BLaER1 (cell line): ENCODE results near the gene FSIP1.

ENCODE experiments used
- H3K27ac ChIP-seq: shearing (Covaris generic); formaldehyde crosslinking; 2 replicates; pipeline ENCODE4 v1.8.1; 2022
- H3K27me3 ChIP-seq: shearing (Covaris generic); formaldehyde crosslinking; 2 replicates; pipeline ENCODE4 v1.8.1; 2022
- H3K36me3 ChIP-seq: shearing (Covaris generic); formaldehyde crosslinking; 2 replicates; pipeline ENCODE4 v1.8.1; 2022
- H3K4me1 ChIP-seq: shearing (Covaris generic); formaldehyde crosslinking; 2 replicates; pipeline ENCODE4 v1.8.1; 2022
- H3K4me2 ChIP-seq: shearing (Covaris generic); formaldehyde crosslinking; 2 replicates; pipeline ENCODE4 v1.8.1; 2022
- H3K4me3 ChIP-seq: shearing (Covaris generic); formaldehyde crosslinking; 2 replicates; pipeline ENCODE4 v1.8.1; 2022
- H3K9ac ChIP-seq: shearing (Covaris generic); formaldehyde crosslinking; 2 replicates; pipeline ENCODE4 v1.8.1; 2022
- H3K9me3 ChIP-seq: shearing (Covaris generic); formaldehyde crosslinking; 2 replicates; pipeline ENCODE4 v1.8.1; 2022
- H4K20me1 ChIP-seq: shearing (Covaris generic); formaldehyde crosslinking; 2 replicates; pipeline ENCODE4 v1.8.1; 2022
- Cebpa-rat ChIP-seq: shearing (Covaris generic); IDR thresholded peaks from 2 replicates; pipeline ENCODE4 v1.8.1; 2022

The FSIP1 gene

DNA sequence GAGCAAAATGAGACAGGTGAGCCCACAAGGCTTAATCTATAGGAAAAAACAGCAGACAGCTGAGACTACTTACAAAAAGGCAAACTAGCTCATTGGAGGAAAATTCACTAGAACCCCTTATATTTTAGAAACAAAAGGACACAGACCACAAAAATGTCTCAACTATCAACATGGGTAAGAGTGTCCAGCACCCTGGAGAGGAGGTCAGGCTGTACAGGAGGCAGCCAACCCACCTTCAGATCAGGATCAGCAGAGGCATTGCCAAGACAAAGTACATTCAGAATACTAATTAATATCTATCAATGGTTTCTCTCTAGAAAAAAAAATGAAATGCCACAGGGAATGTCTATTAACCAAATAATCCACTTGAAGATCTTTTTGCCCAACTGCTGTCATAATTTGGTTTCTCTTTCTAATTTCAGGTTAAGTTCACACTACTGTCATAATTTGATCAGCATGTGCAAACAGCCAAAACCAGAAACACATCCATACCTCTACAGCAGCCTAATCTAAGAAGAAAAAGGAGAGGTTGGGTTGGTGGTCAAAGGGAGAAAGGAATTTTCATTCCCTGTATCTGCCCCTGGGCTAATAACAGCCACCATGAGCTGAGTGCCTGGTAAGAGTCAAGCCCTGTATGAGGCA is 227.8 kb downstream of the FSIP1 start:
- no peak for TF ChIP-seq Cebpa-rat
- H3K4me3 ChIP-seq: no peak overlapping the region

DNA sequence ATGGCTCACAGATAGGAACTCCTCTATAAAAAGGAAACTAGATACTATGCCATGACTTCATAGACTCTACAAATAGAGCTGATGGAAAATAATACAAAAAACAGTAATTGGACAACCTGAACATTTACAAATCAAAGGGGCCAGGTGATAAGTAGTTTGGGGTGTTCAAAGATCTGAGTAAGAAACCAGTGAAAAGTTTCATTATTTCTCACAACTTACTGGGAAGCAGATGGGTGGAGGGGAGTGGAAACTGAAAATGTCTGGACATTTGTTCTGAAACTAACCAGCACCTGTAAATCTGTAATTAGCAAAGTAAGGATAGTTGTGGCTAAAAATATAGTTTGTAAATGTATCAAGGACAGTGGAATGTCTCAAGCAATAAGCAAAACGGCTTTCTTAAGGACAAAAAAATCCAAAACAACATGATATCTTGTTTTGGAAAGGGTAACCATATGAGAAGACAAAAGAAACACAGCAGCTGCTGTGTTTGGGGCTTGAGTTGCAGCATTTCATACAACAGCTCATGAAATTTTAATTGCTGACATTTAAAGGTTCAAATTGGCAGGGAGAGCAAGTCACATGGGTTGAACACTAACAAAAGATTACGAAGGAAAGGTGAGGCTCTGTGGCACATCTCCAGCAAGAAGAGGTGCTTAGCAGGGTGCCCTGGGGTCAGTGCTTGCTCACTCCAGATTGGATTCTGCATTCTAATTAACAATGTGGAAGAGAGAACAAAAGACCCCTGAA is 228.5 kb downstream of the FSIP1 start:
- Histone ChIP-seq H3K9ac (no peak overlapping the region), H3K27me3 (no peaks in the 10 kb centered on the region), H3K4me2 (no peak overlapping the region), H3K4me1 (no peaks in the 10 kb centered on the region), H3K9me3 (no peaks in the 10 kb centered on the region), H4K20me1 (no peaks in the 10 kb centered on the region), H3K4me3 (no peak overlapping the region), H3K27ac (no peak overlapping the region), H3K36me3 (no peaks in the 10 kb centered on the region)
- no peak for TF ChIP-seq Cebpa-rat

More for the DNA sequence above, 227.8 kb downstream of the FSIP1 start:
- Histone ChIP-seq H3K9ac (no peak overlapping the region), H3K36me3 (no peaks in the 10 kb centered on the region), H3K27me3 (no peaks in the 10 kb centered on the region), H3K4me1 (no peaks in the 10 kb centered on the region), H4K20me1 (no peaks in the 10 kb centered on the region), H3K27ac (no peak overlapping the region), H3K9me3 (no peaks in the 10 kb centered on the region), H3K4me2 (no peak overlapping the region)

DNA sequence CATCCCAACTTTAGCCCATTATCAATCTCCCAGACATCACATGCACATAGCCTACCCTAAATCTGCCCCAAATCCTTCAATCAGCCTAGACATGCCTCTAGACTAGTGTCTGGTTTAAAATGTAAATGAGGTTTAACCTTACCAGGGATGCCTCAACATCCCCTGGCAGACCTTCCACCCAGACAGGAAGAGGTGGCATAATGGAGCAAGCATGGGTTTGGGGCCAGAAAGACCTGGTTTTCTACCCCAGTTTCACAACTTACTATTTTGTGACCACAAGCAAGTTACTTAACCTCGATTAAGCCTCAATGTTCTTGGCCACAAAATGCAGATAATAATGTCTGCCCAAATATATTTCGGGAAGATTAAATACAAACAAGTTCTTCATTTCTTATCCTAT is 230.1 kb downstream of the FSIP1 start:
- H3K27ac ChIP-seq: no peak overlapping the region

DNA sequence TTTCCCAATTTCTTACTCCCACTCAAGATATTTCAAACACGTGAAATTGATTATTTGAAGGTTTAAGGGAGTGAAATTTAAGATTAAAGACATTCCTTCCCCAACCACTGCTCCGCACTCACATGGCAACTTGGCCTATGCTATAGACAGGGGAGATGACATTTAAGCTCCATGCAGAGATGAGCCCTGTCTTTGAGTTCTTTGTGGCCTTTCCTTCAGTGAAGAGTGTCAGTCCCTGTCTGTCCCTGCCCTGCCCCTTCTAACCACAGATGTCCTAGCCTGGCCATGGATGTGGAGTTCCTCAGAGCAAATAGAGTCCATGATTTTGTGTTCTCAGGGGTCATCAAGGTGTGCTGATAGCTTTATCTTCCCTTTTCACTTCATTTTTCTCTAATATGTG is 231.2 kb downstream of the FSIP1 start:
- H4K20me1 ChIP-seq: no peaks in the 10 kb centered on the region
- H3K36me3 ChIP-seq: no peaks in the 10 kb centered on the region
- no peak overlapping the region for H3K4me3 ChIP-seq
- no peak overlapping the region for H3K27ac ChIP-seq
- no peak overlapping the region for H3K4me2 ChIP-seq
- H3K9me3 ChIP-seq: no peaks in the 10 kb centered on the region
- no peak for TF ChIP-seq Cebpa-rat
- no peak overlapping the region for H3K9ac ChIP-seq
- no peaks in the 10 kb centered on the region for H3K4me1 ChIP-seq
- no peaks in the 10 kb centered on the region for H3K27me3 ChIP-seq

More for the DNA sequence above, 230.1 kb downstream of the FSIP1 start:
- no peaks in the 10 kb centered on the region for H4K20me1 ChIP-seq
- no peaks in the 10 kb centered on the region for H3K9me3 ChIP-seq
- H3K4me2 ChIP-seq: no peak overlapping the region
- no peak for TF ChIP-seq Cebpa-rat
- no peak overlapping the region for H3K4me3 ChIP-seq
- no peak overlapping the region for H3K9ac ChIP-seq
- no peaks in the 10 kb centered on the region for H3K27me3 ChIP-seq
- H3K4me1 ChIP-seq: no peaks in the 10 kb centered on the region
- H3K36me3 ChIP-seq: no peaks in the 10 kb centered on the region
